HFFc6 (cell line): ENCODE measurements around the gene PDZRN4. TPM values are rescaled to one million over a fixed set of nuclear protein-coding genes. Genes with fewer than 3 reads are reported as not detected.

Experiments
- DNase-seq: peaks from one replicate; pipeline ENCODE4 v3.0.0-alpha.2; 2018
- H3K27ac Mint-ChIP-seq: 2 replicates; pipeline ENCODE4 v1.8.0; 2020; ENCODE audit warnings: mild to moderate bottlenecking, mixed read lengths
- H3K27me3 Mint-ChIP-seq: 2 replicates; pipeline ENCODE4 v1.8.0; 2021; ENCODE audit warnings: mild to moderate bottlenecking, moderate library complexity, mixed read lengths; ENCODE audit not compliant: insufficient read depth
- H3K36me3 Mint-ChIP-seq: 2 replicates; pipeline ENCODE4 v1.8.0; 2021; ENCODE audit warnings: low read depth, mixed read lengths
- H3K4me1 Mint-ChIP-seq: 2 replicates; pipeline ENCODE4 v1.8.0; 2020; ENCODE audit warnings: low read depth, mixed read lengths
- H3K4me3 Mint-ChIP-seq: 2 replicates; pipeline ENCODE4 v1.8.0; 2020; ENCODE audit warnings: mild to moderate bottlenecking, moderate library complexity, mixed read lengths
- H3K9me3 Mint-ChIP-seq: 2 replicates; pipeline ENCODE4 v1.8.0; 2020; ENCODE audit warnings: mild to moderate bottlenecking, mixed read lengths
- total RNA-seq, 6 experiments: library from RNA; stranded (reverse); fragmentation: NEBNext Ultra II Directional; extraction: Animal tissue kit (Norgen Biotek cat#: 25700); gene quantifications; 2 replicates in 1 of 6; 3 replicates in 5 of 6; pipeline ENCODE4 v1.2.3, GENCODE V29; 2021
- TF ChIP-seq, protein P1 (sequence below): fragments of 200-600 bp; sonication (generic); IDR thresholded peaks from 2 replicates; pipeline ENCODE4 v1.5.0; 2021; ENCODE audit warnings: antibody characterized with exemption, mild to moderate bottlenecking

The PDZRN4 gene
- total RNA-seq, 6 experiments from 2014 or later, result not detected

DNA sequence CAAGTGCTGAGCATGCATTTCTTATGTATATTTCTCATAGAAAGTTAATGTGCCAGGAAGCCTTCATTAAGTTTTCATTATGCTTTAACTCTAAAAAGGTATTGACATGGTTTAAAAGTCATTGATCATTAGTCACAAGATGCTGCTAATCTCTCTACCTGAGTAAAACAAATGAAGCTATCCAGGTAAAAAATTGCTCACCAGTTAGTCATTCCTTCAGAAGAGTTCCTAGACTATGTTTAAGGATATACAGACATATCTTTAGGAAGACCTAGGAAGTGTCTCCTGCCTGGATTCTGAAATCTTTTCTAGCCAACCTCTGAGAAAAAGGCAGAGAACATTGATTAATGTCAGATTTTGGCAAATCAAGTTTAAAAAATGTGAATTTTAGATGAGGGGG, 274.2 kb downstream of the PDZRN4 start:
- DNase-seq, result no peak
- TF ChIP-seq, protein P1, sequence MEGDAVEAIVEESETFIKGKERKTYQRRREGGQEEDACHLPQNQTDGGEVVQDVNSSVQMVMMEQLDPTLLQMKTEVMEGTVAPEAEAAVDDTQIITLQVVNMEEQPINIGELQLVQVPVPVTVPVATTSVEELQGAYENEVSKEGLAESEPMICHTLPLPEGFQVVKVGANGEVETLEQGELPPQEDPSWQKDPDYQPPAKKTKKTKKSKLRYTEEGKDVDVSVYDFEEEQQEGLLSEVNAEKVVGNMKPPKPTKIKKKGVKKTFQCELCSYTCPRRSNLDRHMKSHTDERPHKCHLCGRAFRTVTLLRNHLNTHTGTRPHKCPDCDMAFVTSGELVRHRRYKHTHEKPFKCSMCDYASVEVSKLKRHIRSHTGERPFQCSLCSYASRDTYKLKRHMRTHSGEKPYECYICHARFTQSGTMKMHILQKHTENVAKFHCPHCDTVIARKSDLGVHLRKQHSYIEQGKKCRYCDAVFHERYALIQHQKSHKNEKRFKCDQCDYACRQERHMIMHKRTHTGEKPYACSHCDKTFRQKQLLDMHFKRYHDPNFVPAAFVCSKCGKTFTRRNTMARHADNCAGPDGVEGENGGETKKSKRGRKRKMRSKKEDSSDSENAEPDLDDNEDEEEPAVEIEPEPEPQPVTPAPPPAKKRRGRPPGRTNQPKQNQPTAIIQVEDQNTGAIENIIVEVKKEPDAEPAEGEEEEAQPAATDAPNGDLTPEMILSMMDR, result no peak
- Mint-ChIP-seq H3K4me3 (no peak overlapping the region), H3K9me3 (no peaks in the 10 kb centered on the region; the same call in 1 of the 2 replicates), H3K27me3 (no peaks in the 10 kb centered on the region), H3K27ac (no peak overlapping the region), H3K36me3 (no peaks in the 10 kb centered on the region), H3K4me1 (no peaks in the 10 kb centered on the region)

DNA sequence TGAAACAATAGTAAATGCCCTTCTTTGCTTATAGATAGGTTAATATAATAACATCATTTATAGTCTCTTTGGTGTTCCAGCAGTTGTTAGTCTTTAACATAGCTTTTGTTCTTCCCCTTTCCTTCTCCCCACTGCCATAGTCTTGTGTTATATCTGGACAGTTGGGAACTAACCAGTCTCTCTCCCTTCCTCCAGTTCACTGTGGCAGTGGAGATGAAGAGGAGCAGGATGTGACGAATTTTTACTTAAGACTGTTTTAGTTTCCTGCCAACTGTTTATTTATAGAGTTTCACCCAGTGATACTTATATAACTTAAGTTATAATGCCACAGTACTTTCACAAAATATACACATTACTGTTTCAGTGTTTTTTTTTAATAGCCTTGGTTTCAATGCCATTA, 277.4 kb downstream of the PDZRN4 start:
- DNase-seq, result no peak
- H3K4me1 Mint-ChIP-seq, result no peaks in the 10 kb centered on the region
- H3K27me3 Mint-ChIP-seq, result no peaks in the 10 kb centered on the region
- no peak overlapping the region for H3K27ac Mint-ChIP-seq
- no peaks in the 10 kb centered on the region for H3K36me3 Mint-ChIP-seq
- TF ChIP-seq, protein P1, result no peak
- H3K9me3 Mint-ChIP-seq, result no peaks in the 10 kb centered on the region; the same call in 1 of the 2 replicates
- H3K4me3 Mint-ChIP-seq, result no peak overlapping the region

DNA sequence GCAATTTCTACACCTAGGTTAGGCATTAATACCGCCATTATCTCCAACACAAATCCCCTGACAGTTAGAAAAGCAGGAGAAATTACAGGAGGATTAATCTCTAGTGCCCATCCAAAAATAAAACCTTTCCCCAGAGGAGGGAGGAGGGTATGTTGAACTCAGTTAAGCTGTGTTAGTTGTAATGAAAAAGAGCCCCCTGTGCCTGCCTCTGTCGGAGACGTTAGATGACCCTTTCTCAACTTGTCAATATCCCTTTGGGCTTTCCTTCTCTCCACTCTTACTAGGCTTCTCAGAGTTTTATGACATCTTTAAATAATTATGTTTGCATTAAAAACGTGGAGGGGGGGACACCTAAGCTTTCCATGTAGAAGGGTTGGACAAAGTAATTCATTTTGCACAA, 278.2 kb downstream of the PDZRN4 start:
- Mint-ChIP-seq H3K27me3 (no peaks in the 10 kb centered on the region), H3K9me3 (no peaks in the 10 kb centered on the region; the same call in 1 of the 2 replicates), H3K4me3 (no peak overlapping the region), H3K4me1 (no peaks in the 10 kb centered on the region), H3K36me3 (no peaks in the 10 kb centered on the region), H3K27ac (no peak overlapping the region)
- TF ChIP-seq, protein P1, result no peak
- DNase-seq, result no peak

DNA sequence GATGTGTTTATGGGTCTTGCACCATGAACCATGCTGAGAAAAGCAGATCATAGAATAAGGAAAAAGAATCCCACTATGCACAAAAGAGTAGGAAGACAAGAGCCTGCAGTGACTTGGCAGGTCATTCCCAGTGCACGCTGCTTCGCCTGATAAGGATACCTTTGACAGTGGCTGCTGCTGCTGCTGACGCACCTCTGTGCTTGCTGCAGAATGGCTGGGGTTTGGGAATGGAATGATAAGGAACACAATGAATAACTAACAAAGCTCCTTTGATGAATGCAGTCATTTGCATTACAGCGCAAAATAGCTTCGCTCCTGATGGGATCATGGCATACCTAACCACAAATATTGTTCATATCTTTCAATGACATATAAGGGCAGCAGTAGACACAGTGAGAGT, 278.7 kb downstream of the PDZRN4 start:
- H3K9me3 Mint-ChIP-seq, result no peaks in the 10 kb centered on the region; the same call in 1 of the 2 replicates
- H3K27ac Mint-ChIP-seq, result no peak overlapping the region

DNA sequence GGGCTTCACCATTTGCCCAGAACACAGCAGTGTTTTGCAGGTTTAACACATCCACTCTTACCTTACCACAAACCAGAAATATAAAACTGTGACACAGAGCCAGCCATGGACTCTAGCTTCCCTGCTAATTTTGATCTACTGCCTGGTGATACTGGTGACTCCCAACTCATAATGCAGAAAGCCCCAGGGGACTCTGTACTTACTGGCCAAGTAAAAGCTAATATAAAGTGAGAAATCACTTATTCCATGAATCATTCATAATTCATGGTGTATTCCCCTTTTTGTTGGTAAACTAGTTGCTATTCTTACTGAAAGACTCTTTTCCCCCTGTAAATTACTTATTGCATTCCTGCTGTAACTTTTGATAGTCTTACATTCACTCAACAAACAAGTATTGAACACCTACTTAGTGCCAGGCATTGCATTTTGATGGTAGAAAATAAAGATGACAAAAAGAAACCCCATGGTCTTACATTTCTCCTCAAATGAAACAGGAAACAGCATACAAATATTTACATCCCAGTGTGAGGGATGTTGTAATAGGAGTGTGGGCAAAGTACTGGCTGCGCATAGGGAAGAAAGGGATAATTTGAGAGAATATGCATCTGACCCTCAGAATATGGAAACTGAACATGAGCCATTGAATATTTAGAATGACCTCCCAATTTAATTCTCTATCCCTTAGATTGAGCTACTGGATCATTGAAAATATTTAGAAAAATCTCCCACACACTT, 279.6 kb downstream of the PDZRN4 start:
- Mint-ChIP-seq H3K4me1 (no peaks in the 10 kb centered on the region), H3K36me3 (no peaks in the 10 kb centered on the region), H3K27ac (no peak overlapping the region), H3K27me3 (no peaks in the 10 kb centered on the region), H3K4me3 (no peak overlapping the region), H3K9me3 (no peaks in the 10 kb centered on the region; the same call in 1 of the 2 replicates)
- DNase-seq, result no peak
- TF ChIP-seq, protein P1, result no peak

More for the DNA sequence above, 278.7 kb downstream of the PDZRN4 start:
- no peaks in the 10 kb centered on the region for H3K4me1 Mint-ChIP-seq
- no peak for DNase-seq
- H3K36me3 Mint-ChIP-seq, result no peaks in the 10 kb centered on the region
- TF ChIP-seq, protein P1, result no peak
- no peaks in the 10 kb centered on the region for H3K27me3 Mint-ChIP-seq
- no peak overlapping the region for H3K4me3 Mint-ChIP-seq
